HG02610 (cell line): Measurements from ENCODE around the gene ACSM4.
A peak's percentile ranks its signal among the peaks of the same experiment; 100 is the strongest.
"Not testable (repeated sequence)": the region's sequence is repeated elsewhere in the genome, so short reads cannot be mapped to it uniquely, and the experiment has no call there.

Experiments used
- ATAC-seq: cut with Tn5 transposase; IDR thresholded peaks from one replicate; pipeline ENCODE4 v1.9.1; 2021; ENCODE audit warnings: mild to moderate bottlenecking, moderate library complexity; ENCODE audit not compliant: unreplicated experiment

ACSM4 gene, protein sequence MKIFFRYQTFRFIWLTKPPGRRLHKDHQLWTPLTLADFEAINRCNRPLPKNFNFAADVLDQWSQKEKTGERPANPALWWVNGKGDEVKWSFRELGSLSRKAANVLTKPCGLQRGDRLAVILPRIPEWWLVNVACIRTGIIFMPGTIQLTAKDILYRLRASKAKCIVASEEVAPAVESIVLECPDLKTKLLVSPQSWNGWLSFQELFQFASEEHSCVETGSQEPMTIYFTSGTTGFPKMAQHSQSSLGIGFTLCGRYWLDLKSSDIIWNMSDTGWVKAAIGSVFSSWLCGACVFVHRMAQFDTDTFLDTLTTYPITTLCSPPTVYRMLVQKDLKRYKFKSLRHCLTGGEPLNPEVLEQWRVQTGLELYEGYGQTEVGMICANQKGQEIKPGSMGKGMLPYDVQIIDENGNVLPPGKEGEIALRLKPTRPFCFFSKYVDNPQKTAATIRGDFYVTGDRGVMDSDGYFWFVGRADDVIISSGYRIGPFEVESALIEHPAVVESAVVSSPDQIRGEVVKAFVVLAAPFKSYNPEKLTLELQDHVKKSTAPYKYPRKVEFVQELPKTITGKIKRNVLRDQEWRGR

GRCh38 chr12:7303772-7304171, at the start of gene ACSM4:
Gene ACSM4 (plus strand): TSS chr12:7304072. CDS start chr12:7304332, 260 bp downstream.
- no peak for ATAC-seq

GRCh38 chr12:7259060-7259459, 44.8 kb upstream of the ACSM4 start:
- ATAC-seq, result no peak

GRCh38 chr12:7264538-7264937, 39.3 kb upstream of the ACSM4 start:
- no peak for ATAC-seq

- ATAC-seq, result no peak
Measured at GRCh38 chr12:7265251-7265650, 38.6 kb upstream of the ACSM4 start.

- ATAC-seq, result no peak
Measured at GRCh38 chr12:7269273-7269672, 34.6 kb upstream of the ACSM4 start.

DNA sequence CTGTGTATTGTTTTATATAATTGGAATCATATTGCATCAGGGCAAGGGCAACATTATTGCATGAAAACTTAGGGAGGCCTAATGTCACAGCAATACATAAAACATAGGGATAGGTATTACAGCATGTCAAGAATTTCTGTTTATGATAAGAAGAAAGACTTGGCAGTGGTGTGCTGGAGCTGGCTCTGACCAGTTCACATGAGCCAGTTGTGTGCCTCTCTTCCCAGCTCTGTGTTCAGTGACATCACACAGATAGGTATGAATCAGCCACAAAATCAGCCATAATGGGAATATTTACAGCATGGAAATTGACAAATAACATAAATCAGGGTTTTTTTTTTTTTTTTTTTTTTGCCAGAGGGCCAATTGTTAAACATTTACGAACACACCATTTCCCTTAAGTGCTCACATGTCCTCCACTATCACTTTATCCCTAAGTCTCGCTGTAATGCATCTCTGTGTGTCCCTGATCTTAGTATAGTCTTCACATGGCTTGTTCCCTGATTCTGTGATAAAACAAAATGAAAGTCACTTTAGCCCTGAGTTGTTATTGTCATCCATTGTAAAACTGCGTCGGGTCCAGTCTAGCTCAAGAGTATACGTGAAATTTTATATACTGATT, 31.9 kb upstream of the ACSM4 start:
- ATAC-seq, result no peak

DNA sequence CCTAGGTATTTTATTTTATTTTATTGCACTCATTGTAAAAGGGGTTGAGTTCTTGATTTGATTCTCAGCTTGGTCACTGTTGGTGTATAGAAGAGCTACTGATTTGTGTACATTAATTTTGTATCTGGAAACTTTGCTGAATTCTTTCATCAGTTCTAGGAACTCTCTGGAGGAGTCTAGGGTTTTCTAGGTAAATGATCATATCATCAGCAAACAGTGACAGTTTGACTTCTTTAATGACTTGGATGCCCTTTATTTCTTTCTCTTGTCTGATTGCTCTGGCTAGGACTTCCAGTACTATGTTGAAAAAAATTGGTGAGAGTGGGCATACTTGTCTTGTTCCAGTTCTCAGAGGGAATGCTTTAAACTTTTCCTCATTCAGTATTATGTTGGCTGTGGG, 28.4 kb upstream of the ACSM4 start:
- ATAC-seq, result not testable (repeated sequence)

DNA sequence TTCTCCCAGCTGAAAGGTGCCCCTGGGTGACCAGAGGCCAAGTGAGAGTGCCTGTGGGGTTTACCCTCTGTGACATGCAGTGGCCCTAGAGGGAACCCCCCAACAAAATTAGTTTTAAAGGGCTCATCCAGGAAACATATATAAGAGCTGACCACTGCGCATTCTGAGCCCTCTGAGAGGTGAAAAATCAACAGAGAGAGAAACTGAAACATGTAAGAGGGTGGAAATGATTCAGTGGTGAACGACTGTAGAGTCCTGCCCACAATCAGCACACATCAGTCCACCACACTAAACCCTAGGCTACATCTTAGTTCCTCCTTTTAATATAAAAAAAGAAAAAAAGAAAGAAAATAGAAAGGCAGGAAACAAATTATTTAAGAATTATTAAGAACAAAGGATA, 21.0 kb upstream of the ACSM4 start:
- peak; percentile 60 for ATAC-seq

DNA sequence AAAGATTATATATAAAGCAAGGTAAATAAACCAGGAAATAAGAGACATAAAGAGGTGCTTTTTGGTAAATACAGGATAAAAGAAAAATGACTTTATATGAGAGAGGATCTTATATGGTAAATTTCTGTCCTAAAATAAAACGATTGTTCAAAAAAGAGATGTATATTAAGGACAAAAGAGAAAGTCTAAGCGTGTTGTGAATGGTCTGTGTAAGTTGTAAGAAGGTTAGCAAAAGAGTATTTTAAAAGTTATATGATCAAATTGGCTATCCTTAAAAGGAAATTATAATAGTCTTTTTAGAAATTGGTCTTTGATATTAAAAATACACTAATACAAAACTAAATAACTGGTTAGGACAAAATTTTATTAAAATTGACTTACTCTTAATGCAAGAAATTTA, 14.1 kb upstream of the ACSM4 start:
- no peak for ATAC-seq

DNA sequence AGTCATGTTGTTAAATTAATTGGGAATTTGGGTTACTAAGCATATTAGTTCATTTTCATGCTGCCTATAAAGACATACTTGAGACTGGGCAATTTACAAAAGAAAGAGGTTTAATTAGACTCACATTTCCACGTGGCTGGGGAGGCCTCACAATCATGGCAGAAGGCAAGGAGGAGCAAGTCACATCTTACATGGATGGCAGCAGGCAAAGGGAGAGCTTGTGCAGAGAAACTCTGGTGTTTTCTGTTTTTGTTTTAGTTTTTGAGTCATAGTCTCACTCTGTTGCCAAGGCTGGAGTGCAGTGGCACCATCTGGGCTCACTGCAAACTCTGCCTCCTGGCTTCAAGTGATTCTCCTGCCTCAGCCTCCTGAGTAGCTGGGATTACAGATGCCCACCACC, 13.3 kb upstream of the ACSM4 start:
- ATAC-seq, result not testable (repeated sequence)

DNA sequence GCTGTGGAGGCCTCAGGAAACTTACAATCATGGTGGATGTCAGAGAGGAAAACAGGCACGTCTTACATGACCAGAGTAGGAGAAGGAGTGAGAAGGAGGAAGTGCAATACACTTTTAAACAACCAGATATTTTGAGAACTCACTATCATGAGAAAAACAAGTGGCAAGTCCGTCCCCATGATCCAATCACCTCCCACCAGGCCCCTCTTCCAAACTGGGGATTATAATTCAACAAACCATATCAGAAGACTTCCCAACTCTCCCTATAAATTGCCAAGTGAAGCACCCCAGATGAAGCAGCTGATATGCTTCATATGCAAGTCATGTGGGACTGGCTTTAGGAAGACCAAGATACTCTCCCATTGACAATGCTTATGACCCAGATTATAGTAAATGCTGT, 11.6 kb upstream of the ACSM4 start:
- no peak for ATAC-seq

GRCh38 chr12:7293670-7294069, 10.2 kb upstream of the ACSM4 start:
- no peak for ATAC-seq

GRCh38 chr12:7295529-7295928, 8.3 kb upstream of the ACSM4 start:
- no peak for ATAC-seq

- no peak for ATAC-seq
Measured at GRCh38 chr12:7297865-7298264, 6.0 kb upstream of the ACSM4 start.

- no peak for ATAC-seq
Measured at GRCh38 chr12:7302266-7302986, 1.4 kb upstream of the ACSM4 start.

- no peak for ATAC-seq
Measured at GRCh38 chr12:7303230-7303629, 642 bp upstream of the ACSM4 start.

- no peak for ATAC-seq
Measured at GRCh38 chr12:7304456-7304855, 584 bp downstream of the ACSM4 start.

- ATAC-seq, result no peak
Measured at GRCh38 chr12:7310070-7310469, 6.2 kb downstream of the ACSM4 start.

- ATAC-seq, result no peak
Measured at GRCh38 chr12:7319930-7320329, 16.1 kb downstream of the ACSM4 start.

GRCh38 chr12:7321624-7322023, 17.8 kb downstream of the ACSM4 start:
- no peak for ATAC-seq

GRCh38 chr12:7322599-7322998, 18.7 kb downstream of the ACSM4 start:
- ATAC-seq, result no peak

DNA sequence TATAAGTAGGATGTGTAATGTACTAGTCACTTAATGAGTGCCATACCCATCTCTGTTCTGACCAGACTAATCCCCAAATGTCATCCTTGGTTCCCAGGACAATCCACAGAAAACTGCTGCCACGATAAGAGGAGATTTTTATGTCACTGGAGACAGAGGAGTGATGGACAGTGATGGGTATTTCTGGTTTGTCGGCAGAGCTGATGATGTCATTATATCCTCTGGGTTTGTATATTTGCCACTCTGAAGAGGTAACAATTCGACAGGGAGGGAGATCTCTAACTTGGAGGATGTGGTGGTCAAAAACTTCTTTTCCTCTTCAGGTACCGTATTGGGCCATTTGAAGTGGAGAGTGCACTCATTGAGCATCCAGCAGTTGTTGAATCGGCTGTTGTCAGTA, 20.3 kb downstream of the ACSM4 start:
- ATAC-seq, result no peak
